SH-SY5Y (cell line): ENCODE results near the gene NAGPA.

ENCODE experiments used
- GATA2 ChIP-seq: IDR thresholded peaks from 2 replicates; pipeline ENCODE4 v1.6.1; 2011; ENCODE audit warnings: mild to moderate bottlenecking, low read depth, low read length
- GATA3 ChIP-seq: IDR thresholded peaks from 2 replicates; pipeline ENCODE4 v1.6.1; 2011; ENCODE audit warnings: low read depth, mild to moderate bottlenecking, low read length, moderate library complexity

NAGPA gene

GRCh38 chr16:5065326-5065725, 31.6 kb upstream of the NAGPA start:
- no peak for TF ChIP-seq GATA2
- TF ChIP-seq GATA3: no peak

- TF ChIP-seq GATA3: no peak
- TF ChIP-seq GATA2: no peak
These were observed 31.2 kb upstream of the NAGPA start for GRCh38 chr16:5064915-5065314.

GRCh38 chr16:5062790-5063765, 29.3 kb upstream of the NAGPA start:
- TF ChIP-seq GATA3: no peak
- no peak for TF ChIP-seq GATA2

- TF ChIP-seq GATA2 (no peak), GATA3 (no peak)
These were observed 28.3 kb upstream of the NAGPA start for GRCh38 chr16:5062051-5062450.

GRCh38 chr16:5060073-5060641, 26.4 kb upstream of the NAGPA start:
- no peak for TF ChIP-seq GATA2
- TF ChIP-seq GATA3: no peak

GRCh38 chr16:5059386-5060072, 25.8 kb upstream of the NAGPA start:
- no peak for TF ChIP-seq GATA3
- TF ChIP-seq GATA2: no peak

- no peak for TF ChIP-seq GATA2
These were observed 24.7 kb upstream of the NAGPA start for GRCh38 chr16:5058476-5058875.

- no peak for TF ChIP-seq GATA2
- TF ChIP-seq GATA3: no peak
These were observed 22.6 kb upstream of the NAGPA start for GRCh38 chr16:5056352-5056751.

GRCh38 chr16:5054876-5055865, 21.4 kb upstream of the NAGPA start:
- TF ChIP-seq GATA2: no peak
- TF ChIP-seq GATA3: no peak

GRCh38 chr16:5046914-5047313, 13.2 kb upstream of the NAGPA start:
- TF ChIP-seq GATA2 (no peak), GATA3 (no peak)

GRCh38 chr16:5045499-5046115, 11.9 kb upstream of the NAGPA start:
- no peak for TF ChIP-seq GATA2
- TF ChIP-seq GATA3: no peak

- no peak for TF ChIP-seq GATA3
- TF ChIP-seq GATA2: no peak
These were observed 10.3 kb upstream of the NAGPA start for GRCh38 chr16:5044011-5044540.

GRCh38 chr16:5042574-5043171, 8.9 kb upstream of the NAGPA start:
- TF ChIP-seq GATA3: no peak
- no peak for TF ChIP-seq GATA2

GRCh38 chr16:5041600-5042133, 7.9 kb upstream of the NAGPA start:
- TF ChIP-seq GATA3 (no peak), GATA2 (no peak)
